DMS153 treated with DMSO at 0.1 percent for 48 hours (cell line): ENCODE data around the gene RO60.

Experiments
- DNase-seq: peaks from one replicate; lab custom pipeline; 2025; ENCODE audit not compliant: unreplicated experiment; lab: John Stamatoyannopoulos, UW

RO60 gene

GRCh38 chr1:193104907-193105820 lies 45.8 kb downstream of the RO60 start, which contains the start of gene GLRX2:
Gene GLRX2, minus strand, starts transcription at chr1:193105414. Its CDS starts 32 bp downstream, at chr1:193105382.
- DNase-seq = peak; percentile 85

GRCh38 chr1:193105821-193106177 lies 46.4 kb downstream of the RO60 start:
- DNase-seq = no peak

DNA sequence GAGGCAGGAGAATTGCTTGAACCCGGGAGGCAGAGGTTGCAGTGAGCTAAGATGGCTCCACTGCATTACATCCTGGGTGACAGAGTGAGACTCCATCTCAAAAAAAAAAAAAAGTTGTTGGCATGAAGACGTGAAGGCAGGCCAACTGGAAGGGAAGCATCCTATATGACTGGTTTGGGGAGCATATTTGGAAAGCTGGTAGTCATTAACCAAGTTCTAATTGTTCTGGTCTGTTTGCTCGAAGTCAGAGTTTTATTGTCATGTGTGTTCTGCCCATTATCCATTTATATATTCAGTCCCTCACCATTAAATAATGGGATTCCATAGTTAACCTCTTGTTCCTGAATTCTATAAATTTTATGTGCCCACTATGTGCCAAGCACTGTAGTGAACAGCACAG lies 49.1 kb downstream of the RO60 start:
- DNase-seq = no peak
